Measurements from ENCODE around the gene GNAZ.

DNA sequence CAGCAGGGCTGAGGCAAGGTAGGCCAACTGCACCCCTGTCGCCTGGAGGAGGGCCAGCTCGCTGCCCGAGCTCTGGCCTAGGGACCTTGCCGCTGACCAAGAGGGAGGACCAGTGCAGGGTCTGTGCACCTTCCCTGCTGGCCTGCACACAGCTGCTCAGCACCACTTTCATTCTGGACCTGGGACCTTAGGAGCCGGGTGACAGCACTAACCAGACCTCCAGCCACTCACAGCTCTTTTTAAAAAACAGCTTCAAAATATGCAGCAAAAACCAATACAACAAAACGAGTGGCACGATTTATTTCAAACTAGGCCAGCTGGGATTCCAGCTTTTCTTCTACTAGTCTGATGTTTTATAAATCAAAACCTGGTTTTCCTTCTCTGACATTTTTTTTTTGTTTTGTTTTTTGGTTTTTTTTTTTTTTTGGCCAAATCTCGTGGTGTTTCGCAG lies 53.5 kb downstream of the GNAZ start:
- no peak for TF ChIP-seq CTCF (IDR thresholded peaks at IDR 0.05)
- TF ChIP-seq POLR2A (IDR thresholded peaks at IDR 0.05), result no peak

All from testis (tissue), 2 donors.